Measurements from ENCODE around the gene ARHGAP24.
"Not testable (repeated sequence)": the region's sequence is repeated elsewhere in the genome, so short reads cannot be mapped to it uniquely, and the experiment has no call there.

Gene ARHGAP24

DNA sequence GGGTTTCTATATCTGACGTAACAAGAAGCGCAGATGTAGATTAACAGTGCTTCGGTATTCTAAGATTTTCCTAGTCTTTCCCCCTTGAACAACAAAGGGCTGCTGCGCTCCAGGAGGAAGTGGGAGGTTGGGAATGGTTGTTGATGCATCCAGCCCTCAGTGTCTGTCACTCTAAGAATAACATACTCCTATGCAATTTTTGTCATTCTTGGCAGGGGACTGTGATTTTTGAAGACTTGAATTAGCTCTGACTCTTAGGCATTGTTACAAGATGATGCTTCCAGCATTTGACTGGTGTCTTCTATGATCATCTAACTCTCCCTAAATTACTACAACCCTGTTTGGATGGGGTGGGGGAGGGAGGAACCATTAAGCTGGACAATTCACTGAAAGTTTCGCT is 394.2 kb downstream of the ARHGAP24 start:
- DNase-seq = no peak

DNA sequence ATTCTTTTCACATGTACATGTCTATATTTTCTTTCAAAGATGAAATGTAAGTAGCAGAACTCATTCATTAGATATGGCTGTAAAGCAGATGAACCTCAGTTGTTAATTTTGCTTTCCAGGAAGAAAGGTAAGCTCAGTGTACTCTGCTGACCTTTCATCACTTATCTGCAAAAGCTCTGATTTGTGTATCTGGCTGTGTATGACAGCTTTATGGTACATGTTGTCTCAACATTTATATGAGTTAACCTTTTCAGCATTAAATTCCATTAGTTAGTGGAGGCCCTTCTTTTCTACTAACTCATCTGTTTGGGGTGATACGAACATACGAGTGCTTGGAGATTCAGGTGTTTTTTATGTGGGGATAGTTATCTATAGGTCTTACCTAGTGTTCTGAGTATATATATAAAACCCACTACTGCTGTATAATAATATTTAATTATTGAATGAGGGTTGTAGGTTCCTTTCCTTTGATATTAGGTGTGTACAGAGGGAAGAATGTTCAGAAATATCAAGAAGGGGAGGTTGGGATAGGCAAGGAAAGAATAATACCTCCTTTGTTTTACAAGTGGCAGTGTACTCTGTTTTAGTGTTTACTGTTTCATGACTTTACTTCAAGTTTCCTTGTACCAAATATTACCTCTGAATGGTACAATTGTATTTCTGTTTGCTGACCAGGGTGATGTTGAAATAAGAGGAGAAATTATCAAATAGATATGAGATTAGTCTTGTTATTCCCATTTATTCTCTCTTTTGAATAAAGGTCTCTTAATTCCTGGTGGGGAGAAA is 395.5 kb downstream of the ARHGAP24 start:
- no peak for DNase-seq

DNA sequence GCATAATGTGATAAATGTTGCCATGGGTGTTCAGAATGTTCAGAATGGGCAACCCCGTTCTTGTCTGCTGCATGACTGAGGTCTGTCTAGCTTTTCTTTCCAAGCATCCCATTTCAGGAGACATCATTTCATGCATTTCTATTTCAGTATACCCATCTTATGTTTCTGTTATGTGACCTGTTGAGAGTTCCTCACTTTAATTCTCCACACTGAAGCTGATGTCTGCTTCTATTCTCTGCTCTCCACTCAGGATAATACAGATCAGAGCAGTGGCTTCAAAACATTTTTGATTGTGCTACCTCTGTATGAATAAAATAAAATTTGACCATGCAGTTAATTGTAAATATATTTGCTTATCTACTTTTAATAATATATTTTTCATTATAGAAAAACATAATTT is 398.6 kb downstream of the ARHGAP24 start:
- DNase-seq = no peak

DNA sequence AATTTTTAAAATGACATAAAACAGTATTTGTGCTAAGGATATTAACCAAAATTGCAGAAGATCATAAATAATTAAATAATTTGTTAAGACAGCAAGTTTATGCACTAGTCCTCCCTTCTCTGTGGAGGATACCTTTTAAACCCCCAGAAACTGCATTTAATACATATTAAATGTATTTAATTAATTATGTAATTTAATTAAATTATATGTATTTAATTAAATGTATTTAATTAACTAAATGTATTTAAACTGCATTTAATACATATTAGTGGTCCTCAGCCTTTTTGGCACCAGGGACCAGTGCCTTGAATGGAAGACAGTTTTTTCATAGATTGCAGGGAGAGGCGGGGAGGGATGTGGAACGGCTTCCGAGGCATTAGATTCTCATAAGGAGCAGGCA is 404.6 kb downstream of the ARHGAP24 start:
- no peak for DNase-seq

DNA sequence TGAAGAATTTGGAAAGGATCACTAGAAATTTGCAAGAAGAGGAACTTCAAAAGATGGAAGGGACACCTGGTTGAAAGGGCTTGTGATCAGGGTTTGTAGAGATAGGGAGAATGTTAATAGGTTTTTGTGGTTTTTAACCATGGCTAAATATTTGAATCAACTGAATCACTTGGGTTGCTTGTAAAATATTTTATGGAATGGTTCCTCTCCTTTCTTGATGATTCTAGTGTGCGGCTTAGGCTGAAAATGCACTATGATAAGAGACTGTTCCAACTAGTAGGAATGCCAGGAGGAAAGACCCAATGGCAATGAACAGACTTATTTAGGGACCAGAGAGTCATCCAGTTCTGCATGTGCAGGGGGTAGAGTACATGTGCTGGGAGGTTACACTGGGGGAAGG is 408.2 kb downstream of the ARHGAP24 start:
- DNase-seq = no peak

DNA sequence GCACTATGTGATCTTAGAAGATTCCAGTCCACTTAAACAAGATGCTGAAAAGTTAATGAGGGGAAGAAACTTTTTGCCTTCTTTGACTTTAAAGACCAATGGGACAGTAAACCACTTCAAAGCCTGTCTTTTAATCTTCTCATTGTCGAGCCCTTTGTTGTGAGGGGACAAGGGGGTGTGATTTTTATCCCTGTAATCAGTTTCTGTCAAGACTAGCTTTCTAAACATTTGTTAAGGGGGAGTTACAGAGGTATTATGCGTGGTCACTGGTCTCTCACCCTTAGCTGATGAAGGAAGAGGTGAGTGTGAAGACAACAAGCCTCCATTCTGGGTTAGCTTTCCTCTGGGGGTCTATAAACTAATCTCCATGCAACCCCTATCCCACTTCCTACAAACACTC is 409.3 kb downstream of the ARHGAP24 start:
- no peak for DNase-seq

DNA sequence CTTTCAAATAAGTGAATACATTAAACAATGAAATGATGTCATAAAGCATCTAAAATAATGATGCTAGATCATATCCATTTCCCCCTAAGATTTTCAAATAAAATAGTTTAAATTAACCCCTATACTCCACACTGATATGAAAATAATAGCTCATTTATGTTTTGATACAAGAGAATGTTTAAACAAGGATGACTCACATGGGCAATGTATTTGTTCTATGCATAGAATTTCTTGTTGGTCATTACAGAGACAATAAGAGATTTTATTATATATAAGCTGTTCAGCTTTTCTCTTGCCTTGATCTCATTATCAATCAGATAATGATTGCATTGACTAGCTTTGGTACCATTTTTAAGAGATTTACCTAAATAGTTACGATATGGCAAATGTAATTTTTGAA is 411.7 kb downstream of the ARHGAP24 start:
- DNase-seq = no peak

DNA sequence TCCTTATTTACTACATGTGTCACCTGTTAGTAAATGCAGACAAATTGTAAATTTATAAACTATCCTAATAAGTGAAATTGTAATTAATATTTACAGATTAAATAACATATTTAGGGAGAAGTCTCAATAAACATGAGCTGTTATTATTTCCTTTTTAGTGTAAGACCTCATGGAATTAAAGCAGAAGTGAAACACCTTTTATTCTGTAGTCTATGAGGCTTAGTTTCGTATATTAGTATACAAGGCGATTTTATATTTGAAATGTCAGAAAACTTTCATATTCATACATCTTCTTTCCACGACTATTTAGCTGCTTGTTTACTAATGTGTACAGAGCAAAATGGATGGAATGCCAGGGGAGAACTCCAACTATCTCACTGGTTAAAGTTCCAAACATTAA is 414.4 kb downstream of the ARHGAP24 start:
- DNase-seq = no peak

DNA sequence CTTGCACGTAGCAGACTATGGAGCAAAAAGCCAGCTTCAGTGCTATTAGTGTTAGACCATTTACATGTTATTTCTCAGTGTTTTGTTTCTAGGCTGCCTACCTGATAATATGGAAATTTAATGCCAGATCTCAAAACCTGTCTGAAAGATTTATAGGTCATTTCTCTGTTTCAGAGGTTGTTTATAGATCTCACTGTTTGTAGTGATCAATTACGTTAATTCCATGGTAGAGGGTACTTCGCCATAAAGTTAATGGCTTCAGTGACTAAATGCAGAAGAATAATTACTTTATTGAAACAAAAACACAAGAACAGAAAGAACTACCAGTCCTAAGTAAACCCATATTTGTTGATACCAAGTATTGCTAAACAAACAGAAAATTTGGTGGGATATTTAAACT is 420.8 kb downstream of the ARHGAP24 start:
- no peak for DNase-seq

DNA sequence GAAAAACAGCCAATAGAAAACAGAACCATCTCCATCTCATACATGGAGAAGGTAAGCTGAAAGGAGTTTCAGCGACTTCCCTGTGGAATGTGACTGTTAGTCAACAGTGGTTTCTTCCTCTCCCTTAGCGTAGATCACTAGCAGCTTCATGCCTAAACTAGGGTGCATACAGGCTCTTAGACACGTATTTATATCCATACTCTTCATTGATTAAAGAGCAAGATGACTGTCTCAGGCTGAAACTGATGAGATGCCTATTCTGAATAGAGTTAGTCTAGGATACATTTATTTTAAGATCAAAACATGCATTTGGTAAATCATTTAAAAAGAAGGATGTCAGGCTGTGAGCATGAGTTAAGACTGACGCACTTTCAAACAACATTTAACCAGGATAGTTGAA is 423.3 kb downstream of the ARHGAP24 start:
- no peak for DNase-seq

DNA sequence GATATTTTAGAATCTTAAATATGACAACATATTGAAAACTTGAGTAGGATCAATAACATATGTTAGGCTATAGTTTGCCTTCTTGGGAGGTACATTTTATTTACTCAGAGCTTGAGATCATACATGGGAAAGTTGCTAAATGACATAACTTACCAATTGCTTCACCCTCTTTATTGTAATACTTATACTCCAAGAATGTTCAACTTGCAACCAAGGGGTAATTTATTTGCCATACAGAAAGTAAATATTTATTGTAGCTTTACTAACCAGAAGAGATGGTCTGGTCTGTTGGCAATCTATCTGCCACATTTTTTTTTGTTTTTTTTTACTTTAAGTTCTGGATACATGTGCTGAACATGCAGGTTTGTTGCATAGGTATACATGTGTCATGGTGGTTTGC is 426.6 kb downstream of the ARHGAP24 start:
- no peak for DNase-seq

DNA sequence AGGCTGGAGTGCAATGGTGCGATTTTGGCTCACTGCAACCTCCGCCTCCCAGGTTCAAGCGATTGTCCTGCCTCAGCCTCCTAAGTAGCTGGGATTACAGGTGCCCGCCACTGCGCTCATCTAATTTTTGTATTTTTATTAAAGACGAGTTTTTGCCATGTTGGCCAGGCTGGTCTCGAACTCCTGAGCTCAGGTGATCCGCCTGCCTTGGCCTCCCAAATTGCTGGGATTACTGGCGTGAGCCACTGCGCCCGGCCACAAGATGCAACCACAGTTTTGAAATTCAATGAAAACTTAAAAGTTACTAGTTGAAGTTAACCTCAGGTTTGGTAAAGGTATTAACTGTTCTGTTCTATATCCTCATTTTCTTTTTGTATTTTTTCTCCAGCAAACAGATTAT is 427.7 kb downstream of the ARHGAP24 start:
- DNase-seq = not testable (repeated sequence)

DNA sequence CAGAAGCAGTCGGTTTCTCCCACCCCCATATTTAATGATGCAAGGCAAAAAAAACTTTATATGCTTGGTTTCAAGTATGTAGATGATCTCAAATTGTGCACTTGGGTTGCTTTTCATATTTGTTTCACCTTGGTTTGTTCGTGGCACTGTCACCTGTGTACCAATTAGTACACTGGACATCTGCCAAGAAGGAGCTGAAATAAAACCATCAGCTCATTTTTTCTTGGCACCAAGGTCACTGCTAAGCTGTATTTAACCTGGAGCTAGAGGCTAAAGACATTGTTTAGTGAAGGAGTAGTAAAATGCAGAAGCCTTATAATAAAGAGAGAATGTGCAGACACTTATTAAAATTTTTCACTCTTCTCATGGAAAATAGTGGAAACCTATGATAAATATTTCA is 430.8 kb downstream of the ARHGAP24 start:
- no peak for DNase-seq

DNA sequence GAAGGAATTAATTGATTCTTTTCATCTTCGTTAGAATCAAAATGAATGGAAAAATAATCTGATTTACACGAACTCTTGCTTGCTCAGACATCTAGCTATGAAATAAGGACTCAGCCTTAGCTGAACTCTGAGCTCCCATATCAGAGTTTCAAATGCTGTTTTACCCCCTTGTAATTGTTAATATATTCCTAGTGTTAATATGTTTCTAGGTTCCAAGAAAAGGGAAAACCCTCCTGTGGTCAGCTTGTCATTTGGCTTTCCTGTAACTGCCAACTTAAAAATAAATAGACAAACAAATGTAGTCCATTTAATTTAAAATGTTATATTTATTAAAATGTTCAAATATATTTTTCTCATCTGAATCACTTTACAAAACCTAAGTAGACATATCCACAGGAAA is 432.1 kb downstream of the ARHGAP24 start:
- DNase-seq = no peak

DNA sequence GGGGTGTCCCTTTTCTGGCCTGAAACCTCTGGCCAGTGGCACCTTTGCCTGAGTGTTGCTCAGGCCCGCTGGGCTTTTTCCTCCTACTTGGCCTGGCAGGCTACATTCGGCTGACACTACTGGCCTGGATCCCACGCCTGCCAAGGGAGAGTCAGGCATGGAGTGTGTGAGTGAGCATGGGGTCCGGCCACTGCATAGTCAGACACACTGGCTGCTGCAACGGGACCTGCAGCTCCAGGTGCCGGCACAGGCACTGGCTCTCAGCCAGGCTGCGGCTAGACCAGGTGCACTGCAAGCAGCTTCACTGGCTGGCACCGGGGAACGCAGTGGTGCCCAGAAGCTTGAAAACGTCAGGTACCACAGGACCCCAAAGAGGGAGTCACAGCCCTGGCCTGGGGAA is 434.9 kb downstream of the ARHGAP24 start:
- no peak for DNase-seq

DNA sequence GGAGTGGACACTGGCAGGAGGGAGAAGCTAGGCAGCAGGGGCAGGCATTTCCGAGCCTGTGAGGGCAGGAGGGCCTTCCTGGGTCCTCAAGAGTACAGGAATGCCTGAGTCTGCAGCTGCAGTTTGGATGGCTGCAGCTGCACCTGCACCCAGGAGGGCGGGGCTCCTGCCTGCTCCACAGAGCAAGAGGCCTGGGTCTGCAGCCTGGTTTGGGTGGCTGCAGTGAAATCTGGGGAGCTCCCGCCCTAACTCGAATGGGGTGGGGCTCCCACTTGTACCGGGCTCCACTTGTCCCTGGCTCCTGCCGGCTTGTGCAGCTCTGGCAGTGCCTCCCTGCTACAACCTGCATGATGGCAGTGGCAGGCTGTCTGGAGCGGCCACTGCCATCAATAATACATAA is 436.0 kb downstream of the ARHGAP24 start:
- DNase-seq = no peak

DNA sequence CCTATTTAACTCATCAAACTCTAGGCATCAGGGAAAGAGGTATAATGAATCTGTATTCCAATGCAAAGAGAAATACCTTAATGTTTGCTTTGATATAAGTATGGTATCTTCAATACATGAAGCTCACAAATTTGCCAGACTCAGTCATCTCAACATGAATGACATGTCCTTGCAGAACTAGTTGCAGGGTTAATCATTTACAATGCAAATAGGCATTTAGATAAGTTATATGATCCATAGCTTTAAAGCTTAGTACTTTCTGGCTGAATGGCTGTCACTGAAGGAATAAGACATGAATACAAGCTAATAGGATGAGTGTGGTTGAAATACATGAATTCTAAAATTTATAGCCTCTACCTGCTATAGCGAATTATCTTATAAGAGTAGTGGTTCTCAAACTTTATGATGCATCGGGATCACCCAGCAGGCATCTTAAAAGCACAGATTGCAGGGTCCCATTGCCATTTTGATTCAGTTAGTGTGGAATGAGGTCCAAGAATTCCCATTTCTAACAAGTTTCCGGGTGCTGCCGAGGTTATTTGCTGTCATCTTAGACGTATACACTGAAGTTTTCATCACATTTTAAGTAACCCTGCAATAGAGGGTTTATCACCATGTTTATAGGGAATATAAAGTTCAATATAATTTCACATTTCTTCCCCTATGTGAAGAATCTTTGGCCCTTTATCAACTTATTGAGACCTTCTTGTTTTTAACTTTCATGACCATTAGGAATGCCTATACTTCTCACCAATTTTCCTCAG is 439.2 kb downstream of the ARHGAP24 start:
- no peak for DNase-seq

DNA sequence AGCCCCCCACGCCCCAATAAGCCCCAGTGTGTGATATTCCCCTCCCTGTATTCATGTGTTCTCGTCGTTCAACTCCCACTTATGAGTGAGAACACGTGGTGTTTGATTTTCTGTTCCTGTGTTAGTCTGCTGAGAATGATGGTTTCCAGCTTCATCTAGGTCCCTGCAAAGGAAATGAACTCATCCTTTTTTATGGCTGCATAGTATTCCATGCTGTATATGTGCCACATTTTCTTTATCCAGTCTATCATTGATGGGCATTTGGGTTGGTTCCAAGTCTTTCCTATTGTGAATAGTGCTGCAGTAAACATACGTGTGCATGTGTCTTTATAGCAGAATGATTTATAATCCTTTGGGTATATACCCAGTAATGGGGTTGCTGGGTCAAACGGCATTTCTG is 440.6 kb downstream of the ARHGAP24 start:
- not testable (repeated sequence) for DNase-seq

DNA sequence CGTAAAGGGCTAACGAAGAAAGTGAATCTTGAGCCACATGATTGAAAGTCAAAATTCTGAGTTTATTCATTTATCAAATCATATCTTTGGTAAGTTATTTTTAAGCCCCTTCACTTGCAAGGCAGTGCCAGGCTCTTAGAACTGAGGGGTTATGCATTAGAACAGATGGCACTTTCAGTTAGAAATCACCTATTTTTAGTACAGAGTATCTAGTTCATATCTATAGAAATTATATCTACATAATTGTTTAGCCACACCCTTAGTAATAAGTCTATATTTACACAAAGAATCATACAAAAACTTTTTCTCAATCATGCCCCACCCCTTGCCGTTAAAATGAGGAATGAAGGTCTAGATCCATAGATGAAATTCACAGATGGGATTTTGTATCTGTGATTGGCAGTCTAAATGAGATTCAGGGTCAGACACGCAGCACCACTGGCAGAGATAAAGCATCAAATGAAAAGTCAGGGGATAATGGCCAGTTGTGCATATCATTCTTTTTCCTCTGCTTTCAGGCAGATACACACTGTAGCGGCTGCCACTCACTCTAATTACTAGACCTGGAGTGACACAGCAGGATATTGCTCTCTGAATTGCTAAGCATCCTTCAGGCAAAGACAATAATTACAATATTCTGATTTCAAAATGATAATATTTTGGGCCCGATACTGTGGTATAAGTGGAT is 444.4 kb downstream of the ARHGAP24 start:
- no peak for DNase-seq

DNA sequence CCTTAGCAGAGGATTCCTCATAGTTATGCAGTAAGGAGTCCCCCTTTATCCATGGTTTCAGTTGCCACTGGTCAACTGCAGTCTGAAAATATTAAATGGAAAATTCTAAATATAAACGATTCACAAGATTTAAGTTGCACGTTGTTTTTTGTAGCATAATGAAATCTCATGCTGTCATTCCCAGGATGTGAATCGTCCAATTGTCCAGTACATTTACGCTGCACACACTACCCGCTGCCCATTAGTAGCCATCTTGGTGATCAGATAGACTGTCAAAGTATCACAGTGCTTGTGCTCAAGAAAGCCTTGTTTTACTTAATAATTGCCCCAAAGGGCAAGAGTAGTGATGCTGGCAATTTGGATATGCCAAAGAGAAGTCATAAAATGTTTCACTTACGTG is 450.1 kb downstream of the ARHGAP24 start:
- DNase-seq = no peak

DNA sequence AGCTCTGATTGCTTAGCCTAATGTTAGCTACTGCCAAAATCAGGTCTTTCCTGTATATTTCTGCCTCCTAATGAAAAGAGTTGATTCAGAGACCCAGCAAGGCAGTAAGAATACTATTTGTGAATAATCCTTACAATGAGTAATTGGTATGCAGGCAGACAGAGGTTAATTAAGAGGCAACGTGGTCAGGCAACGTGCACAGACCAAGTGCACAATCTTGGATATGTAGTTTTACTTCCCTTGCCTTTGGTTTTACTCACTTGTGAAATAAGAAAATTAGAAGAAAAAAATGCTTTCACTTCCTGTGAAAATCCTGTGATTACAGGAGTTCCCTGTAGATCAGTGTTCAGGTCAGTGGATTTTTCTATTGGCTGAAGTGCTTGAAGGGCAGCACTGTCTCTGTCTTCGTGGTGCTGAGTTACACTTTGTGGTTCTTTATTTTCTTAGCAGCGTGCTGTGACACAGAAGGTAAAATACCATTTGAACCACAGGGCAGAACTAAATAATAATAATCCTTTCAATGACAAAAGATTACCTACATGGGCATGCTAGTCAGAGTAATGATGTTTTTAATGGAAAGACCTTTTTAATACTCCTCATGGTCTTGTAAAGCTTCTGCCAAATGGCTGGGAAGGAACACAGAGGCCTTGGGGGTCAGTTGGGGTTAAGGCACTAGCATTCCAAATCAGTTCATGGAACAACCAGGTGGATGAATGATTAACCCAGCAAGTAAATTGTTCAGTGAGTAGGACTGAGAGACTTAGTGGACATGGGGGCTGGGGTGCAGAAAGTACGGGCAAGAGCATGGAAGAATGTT is 454.0 kb downstream of the ARHGAP24 start:
- DNase-seq = no peak

DNA sequence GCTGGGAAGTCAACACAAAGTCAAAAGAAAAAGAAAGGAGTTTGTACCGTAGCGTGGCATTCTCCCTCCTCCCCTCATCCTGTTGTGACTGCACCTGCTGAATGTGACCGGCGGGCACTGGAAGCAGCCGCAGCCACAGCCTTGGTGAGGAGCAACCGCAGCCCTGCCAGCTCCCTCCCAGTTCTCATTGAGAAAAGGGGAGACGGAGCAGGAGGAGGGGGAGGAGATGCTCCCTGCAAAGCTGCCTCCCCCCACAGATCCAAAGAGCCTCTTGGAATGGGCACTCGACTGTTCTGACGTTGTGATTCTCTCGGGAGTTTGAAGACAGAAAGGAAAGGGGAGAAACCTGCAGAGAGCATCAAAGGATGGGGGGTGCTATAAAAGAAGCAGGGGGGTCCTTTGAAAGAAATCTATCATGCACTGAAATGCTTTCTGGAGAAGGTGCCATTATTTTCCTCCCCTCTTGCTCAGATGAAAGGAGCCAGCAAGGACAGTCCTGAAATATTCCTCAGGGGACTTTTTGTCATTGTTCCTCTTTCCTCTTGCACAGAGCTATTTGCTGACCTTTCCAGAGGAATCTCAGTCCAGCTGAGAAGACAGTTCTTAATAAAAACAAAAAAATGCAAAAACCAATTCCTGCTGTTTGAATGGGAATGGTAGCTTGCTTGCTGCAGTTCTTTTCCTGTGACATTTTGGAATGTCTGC is 455.2 kb downstream of the ARHGAP24 start:
- no peak for DNase-seq
